Activated T-helper 2 cell treated with anti-CD3 and anti-CD28 coated beads, Interferon-gamma antibody, Interleukin-2, Interleukin-4, amounts not matched to agents 10 μg/mL and 5 μg/mL and 100 μg/mL, durations not matched to agents 14 hours and 24 hours and 36 hours (primary cell): ENCODE data around the gene AKAP8L. TPM values are rescaled to one million over a fixed set of nuclear protein-coding genes. Genes with fewer than 3 reads are reported as not detected.

Experiments used
- total RNA-seq: library from RNA; stranded (reverse); gene quantifications from 2 replicates; pipeline ENCODE4 v1.2.3, GENCODE V29; 2022

The AKAP8L gene
- total RNA-seq, 1 donor from 2014 or later, result 76.6 TPM

Other genes starting within 250 kb of the AKAP8L start
- not detected in 2 replicates for gene NOTCH3, start 218.0 kb downstream of the AKAP8L start, total RNA-seq
- 0.16 TPM in 1 of 2 replicates, not detected in the other for gene EPHX3, start 186.5 kb downstream of the AKAP8L start, total RNA-seq
- gene BRD4, start 86.4 kb downstream of the AKAP8L start, total RNA-seq, result 104 and 108 TPM in 2 replicates
- 56.0 and 62.1 TPM in 2 replicates for gene AKAP8, start 39.2 kb downstream of the AKAP8L start, total RNA-seq
- 30.1 and 30.4 TPM in 2 replicates for gene WIZ, start 31.0 kb upstream of the AKAP8L start, total RNA-seq
- 107 TPM in 2 replicates for gene RASAL3, start 45.6 kb upstream of the AKAP8L start, total RNA-seq
- gene PGLYRP2, start 60.5 kb upstream of the AKAP8L start, total RNA-seq, result not detected in 2 replicates
- 0.14 TPM in 2 replicates for gene CYP4F22, start 89.5 kb upstream of the AKAP8L start, total RNA-seq
- gene CYP4F8, start 196.2 kb upstream of the AKAP8L start, total RNA-seq, result not detected in 2 replicates
- 0.09 and 0.14 TPM in 2 replicates for gene CYP4F3, start 221.9 kb upstream of the AKAP8L start, total RNA-seq